HG03108 (cell line): ENCODE results near the gene NDUFV3.
"Not testable (repeated sequence)": the region's sequence is repeated elsewhere in the genome, so short reads cannot be mapped to it uniquely, and the experiment has no call there.

ENCODE experiments used
- ATAC-seq: cut with Tn5 transposase; IDR thresholded peaks from one replicate; pipeline ENCODE4 v1.9.1; 2021; ENCODE audit warnings: moderate library complexity; ENCODE audit not compliant: unreplicated experiment

NDUFV3 gene

GRCh38 chr21:42855937-42856335 is 37.2 kb upstream of the NDUFV3 start:
- no peak for ATAC-seq

- no peak for ATAC-seq
These were observed 35.9 kb upstream of the NDUFV3 start for GRCh38 chr21:42857216-42857615.

- no peak for ATAC-seq
These were observed 34.8 kb upstream of the NDUFV3 start for GRCh38 chr21:42858185-42858847.

- ATAC-seq, result no peak
These were observed 33.9 kb upstream of the NDUFV3 start for GRCh38 chr21:42858957-42859890.

GRCh38 chr21:42859891-42860230 is 33.2 kb upstream of the NDUFV3 start:
- no peak for ATAC-seq

- ATAC-seq, result no peak
These were observed 32.8 kb upstream of the NDUFV3 start for GRCh38 chr21:42860345-42860744.

GRCh38 chr21:42861311-42861847 is 31.7 kb upstream of the NDUFV3 start:
- no peak for ATAC-seq

- ATAC-seq, result no peak
These were observed 31.2 kb upstream of the NDUFV3 start for GRCh38 chr21:42861848-42862400.

GRCh38 chr21:42862774-42863503 is 30.2 kb upstream of the NDUFV3 start:
- no peak for ATAC-seq

- no peak for ATAC-seq
These were observed 29.6 kb upstream of the NDUFV3 start for GRCh38 chr21:42863504-42863870.

GRCh38 chr21:42864286-42864685 is 28.8 kb upstream of the NDUFV3 start:
- ATAC-seq, result no peak

- ATAC-seq, result no peak
These were observed 28.0 kb upstream of the NDUFV3 start for GRCh38 chr21:42864815-42865775.

GRCh38 chr21:42865776-42866160 is 27.3 kb upstream of the NDUFV3 start:
- no peak for ATAC-seq

GRCh38 chr21:42868196-42868595 is 24.9 kb upstream of the NDUFV3 start:
- no peak for ATAC-seq

GRCh38 chr21:42873096-42873495 is 20.0 kb upstream of the NDUFV3 start:
- ATAC-seq, result no peak

GRCh38 chr21:42875811-42876210 is 17.3 kb upstream of the NDUFV3 start:
- ATAC-seq, result not testable (repeated sequence)

- no peak for ATAC-seq
These were observed 14.5 kb upstream of the NDUFV3 start for GRCh38 chr21:42878678-42878992.

GRCh38 chr21:42878993-42879787 is 13.9 kb upstream of the NDUFV3 start, which contains the start of gene WDR4:
TSS of gene WDR4 (minus strand) at chr21:42879539. CDS start at chr21:42879495, 44 bp downstream.
- ATAC-seq, result peak; percentile 75

GRCh38 chr21:42880352-42880751 is 12.8 kb upstream of the NDUFV3 start:
- no peak for ATAC-seq
